Cardiac septum (tissue), 1 donor: ENCODE data around the gene C2orf42. TPM values are rescaled to one million over a fixed set of nuclear protein-coding genes. Genes with fewer than 3 reads are reported as not detected.
"Not testable (repeated sequence)": the region's sequence is repeated elsewhere in the genome, so short reads cannot be mapped to it uniquely, and the experiment has no call there.

Experiments used
- DNase-seq: peaks from one replicate; pipeline ENCODE4 v3.0.0-alpha.2; 2020; ENCODE audit warnings: low spot score
- intact Hi-C: fragments of 100-400 bp; cut with DNase I; formaldehyde crosslinking; loops from one replicate; pipeline ENCODE4 v1.14.0; 2022
- long read RNA-seq: library from polyadenylated mRNA; unstranded; transcript quantifications from one replicate; pipeline ENCODE4 v2.0.0, GENCODE V29; 2021
- total RNA-seq: library from RNA; stranded (reverse); fragmentation: NEBNext Ultra II Directional; extraction: Animal tissue kit (Norgen Biotek cat#: 25700); gene quantifications from one replicate; pipeline ENCODE4 v1.2.1, GENCODE V29; 2021
- donor health status: DM: no; HTN: no; CAD: no.

C2orf42 gene
- total RNA-seq = 12.3 TPM
- long read RNA-seq, partial matches to known transcripts = 0 of 6 reads
- long read RNA-seq, other reads (novel, unspliced or antisense) = 3 of 6 reads

- intact Hi-C loops = loop anchor here (2.0 to 5.0 kb wide), 4 partner anchors 48 to 278 kb away; partner anchors contain the start of genes PCBP1 and SNRPG
- DNase-seq = peak; percentile 96
Measured at GRCh38 chr2:70190418-70191243, at the start of gene C2orf42. Gene C2orf42 (minus strand): TSS chr2:70191019. CDS start chr2:70181985, 9,034 bp downstream.

GRCh38 chr2:70240599-70240998 is 49.8 kb upstream of the C2orf42 start:
- intact Hi-C loops = no loop called here
- DNase-seq = no peak

- DNase-seq = no peak
- intact Hi-C loops = no loop called here
Measured at GRCh38 chr2:70233926-70234325, 43.1 kb upstream of the C2orf42 start.

DNA sequence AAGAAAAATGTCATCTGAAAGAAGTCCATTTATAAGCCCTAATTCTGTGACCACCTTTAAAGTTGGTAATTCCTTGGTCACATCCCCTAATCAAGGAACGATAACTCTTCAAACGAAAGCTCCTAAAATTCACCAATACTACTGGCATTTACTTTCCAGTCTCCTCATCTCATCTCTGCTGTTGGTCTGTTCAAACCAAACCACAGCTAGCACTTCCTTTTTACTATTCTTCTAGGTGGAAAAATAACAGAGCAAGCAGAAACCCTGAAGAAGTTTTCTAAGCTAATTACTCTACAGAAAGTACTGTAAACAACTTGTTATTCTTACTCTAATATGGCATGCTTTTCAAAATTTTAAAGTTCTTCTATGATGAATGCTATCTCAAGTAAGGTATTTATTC is 36.0 kb upstream of the C2orf42 start:
- intact Hi-C loops = no loop called here
- DNase-seq = no peak

- intact Hi-C loops = not testable (repeated sequence)
Measured at GRCh38 chr2:70223305-70223704, 32.5 kb upstream of the C2orf42 start.

DNA sequence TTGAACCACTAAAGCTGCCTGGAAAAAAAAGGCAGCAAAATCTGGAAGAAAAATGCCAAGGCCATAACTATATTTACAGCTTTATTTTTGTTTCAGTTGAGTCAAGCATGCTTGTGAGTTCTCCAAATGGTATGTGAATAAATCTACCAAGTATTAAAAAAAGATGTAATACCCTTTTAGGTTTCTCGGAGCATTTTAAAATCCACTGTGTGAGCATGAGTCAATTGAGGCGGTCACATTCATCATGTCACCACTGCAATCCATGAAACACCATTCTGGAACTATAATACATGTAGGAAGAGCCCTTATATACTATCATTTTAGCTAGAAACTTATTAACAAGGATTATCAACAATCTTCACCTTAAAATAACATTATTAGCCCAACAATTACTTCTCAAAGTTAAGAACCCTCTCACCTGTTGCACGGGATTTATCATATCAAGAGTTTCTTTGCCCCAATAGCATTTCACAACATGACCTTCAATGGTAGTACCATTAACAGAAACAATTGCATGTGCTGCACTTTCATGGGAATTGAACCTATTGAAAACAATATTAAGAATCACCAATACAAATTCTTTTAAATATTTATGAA is 24.2 kb upstream of the C2orf42 start:
- intact Hi-C loops = no loop called here
- DNase-seq = no peak

More at GRCh38 chr2:70223305-70223704, 32.5 kb upstream of the C2orf42 start:
- not testable (repeated sequence) for DNase-seq

GRCh38 chr2:70214365-70214764 is 23.5 kb upstream of the C2orf42 start:
- intact Hi-C loops = no loop called here
- no peak for DNase-seq

- intact Hi-C loops = no loop called here
- DNase-seq = no peak
Measured at GRCh38 chr2:70212298-70212932, 21.6 kb upstream of the C2orf42 start.

DNA sequence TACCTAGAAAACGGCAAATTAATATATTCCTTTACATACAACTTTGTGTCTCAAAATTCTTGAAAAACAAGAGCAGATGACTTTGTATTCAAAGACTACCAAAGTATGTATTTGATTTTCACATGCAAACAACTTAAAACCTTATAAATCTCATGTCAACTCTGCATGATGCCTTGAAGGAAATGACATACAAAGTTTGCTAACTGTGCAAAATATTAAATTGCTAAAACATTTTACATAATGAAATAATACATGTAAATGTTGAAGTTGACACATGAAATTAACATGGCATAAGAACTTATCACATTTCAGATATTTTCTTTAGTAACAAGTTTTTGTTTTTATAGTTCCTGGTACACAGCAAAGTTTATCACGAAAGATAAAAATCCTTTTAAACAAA is 20.8 kb upstream of the C2orf42 start:
- intact Hi-C loops = no loop called here
- DNase-seq = no peak

DNA sequence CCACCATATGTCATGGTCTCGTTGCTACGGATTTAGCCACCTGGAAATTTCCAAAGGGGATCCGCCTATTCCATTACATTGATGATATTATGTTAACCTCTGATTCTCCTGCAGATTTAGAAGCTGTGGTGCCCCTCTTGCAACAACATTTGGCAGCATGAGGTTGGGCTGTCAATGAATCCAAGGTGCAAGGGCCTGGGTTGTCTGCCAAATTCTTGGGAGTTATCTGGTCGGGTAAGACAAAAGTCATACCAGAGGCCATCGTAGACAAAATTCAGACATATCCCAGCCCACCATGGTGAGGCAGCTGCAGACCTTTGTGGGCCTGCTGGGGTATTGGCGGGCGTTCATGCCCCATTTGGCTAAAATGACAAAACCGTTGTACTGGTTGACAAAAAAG is 13.6 kb upstream of the C2orf42 start:
- DNase-seq = no peak
- intact Hi-C loops = no loop called here

DNA sequence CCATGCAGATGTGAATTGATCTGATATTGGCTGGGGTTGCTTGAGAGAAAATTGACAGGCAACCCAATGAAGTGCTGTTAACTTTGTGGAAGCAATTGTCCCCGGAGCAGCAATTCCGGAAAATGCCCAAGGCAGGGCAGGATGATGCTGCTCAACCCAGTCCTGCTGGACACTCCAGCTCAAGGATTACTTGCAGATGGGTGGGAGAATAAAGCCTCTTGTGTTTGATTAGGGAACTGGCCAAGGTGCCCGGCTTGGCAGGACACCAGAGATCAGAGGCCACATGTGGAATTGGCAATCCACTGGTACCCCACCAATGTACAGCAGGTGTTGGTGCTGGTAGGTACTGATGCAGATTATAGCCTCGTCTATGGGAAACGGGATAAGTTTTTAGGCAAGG is 12.3 kb upstream of the C2orf42 start:
- intact Hi-C loops = no loop called here
- no peak for DNase-seq

DNA sequence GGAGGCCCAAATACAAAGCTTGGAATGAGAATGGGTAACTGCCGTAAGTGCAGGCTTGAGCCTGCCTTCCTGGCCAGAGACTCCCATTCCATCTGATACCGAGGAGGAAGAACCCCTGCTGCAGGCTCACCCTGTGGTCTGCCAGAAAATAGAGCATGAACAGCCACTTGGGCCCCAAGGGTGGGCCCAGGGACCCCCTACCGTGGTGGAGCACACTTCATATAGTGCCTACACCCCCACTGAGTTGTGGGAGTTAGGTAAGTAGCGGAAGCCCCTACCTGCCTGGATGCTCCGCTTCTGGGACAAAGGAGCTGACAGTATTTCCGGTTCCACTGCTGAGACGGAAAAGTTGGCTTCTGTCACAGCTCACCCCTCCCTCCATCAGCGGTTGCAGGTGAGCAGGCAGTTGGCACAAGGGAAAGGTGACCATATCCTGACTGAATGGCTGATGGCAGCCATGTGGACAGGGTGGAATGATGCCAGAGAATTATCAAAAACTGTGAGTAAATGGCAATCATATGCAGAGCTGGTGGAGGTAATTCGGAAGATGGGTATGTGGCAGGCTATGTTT is 11.5 kb upstream of the C2orf42 start:
- no peak for DNase-seq
- intact Hi-C loops = no loop called here

DNA sequence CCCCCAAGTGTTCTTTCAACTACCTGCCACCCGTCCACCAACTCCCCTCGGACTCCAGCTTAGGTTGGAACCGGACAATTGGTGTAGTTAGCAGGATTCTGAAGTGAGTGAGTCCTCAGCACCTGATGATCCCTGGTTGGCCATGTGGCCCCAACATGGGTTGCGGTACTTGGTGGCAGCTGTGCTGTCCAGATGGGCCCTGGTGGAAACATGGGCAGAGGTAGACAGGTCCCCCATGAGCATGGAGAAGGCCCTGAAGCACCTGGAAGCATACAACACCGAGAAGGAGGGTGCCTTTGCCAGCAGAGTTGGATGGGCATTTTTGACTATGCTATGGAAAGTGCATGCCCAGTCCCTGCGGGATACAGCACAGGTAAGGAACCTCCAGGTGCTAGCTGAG is 11.0 kb upstream of the C2orf42 start:
- no peak for DNase-seq
- intact Hi-C loops = no loop called here

DNA sequence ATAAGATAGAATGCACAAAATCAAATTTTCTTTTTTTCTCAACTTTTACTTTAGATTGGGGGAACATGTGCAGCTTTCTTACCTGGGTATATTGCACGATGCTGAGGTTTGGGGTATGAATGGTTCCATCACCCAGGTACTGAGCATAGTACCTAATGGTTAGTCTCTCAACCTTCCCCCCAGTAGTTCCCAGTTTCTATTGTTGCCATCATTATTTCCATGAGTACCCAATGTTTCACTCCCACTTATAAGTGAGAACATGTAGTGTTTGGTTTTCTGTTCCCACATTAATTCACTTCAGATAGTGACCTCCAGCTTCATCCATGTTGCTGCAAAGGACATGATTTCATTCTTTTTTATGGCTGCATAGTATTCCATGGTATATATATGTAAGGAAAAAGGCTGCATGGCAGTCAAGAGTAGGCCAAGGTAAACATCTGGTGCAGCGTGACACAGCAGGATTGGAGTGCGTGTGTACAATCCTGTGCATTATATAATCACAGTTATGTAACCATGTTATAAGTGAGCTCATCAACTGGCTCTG is 10.5 kb upstream of the C2orf42 start:
- intact Hi-C loops = no loop called here
- no peak for DNase-seq

DNA sequence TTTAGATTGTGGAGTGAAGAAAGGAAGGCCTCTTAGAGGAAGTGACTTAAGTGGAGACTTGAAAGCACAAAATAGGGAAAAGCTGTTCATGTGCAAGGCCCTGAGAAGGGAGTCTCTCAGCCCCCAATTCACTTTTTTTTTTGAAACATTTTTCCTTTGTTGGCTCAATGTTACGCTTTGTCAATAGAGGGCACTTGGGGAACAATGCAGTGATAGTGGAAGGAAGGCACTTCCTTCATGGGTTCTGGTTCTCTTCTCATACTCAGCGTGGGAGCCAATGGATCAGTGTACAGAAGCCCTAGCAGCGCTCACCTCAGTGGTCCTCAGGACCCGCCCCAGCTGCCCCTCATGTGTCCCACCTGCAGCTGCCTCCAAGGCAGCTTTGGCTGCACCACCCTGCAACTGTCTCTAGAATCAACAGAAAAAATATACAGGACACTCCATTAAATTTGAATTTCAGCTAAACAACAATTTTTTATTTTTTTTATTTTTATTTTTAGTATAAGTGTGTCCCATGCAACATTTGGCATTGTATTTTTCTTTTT is 8.6 kb upstream of the C2orf42 start:
- intact Hi-C loops = no loop called here
- no peak for DNase-seq

- DNase-seq = no peak
- intact Hi-C loops = loop anchor here (5.0 kb wide), 2 partner anchors 105 to 280 kb away; partner anchors contain the start of gene PCBP1
Measured at GRCh38 chr2:70192516-70192915, 1.7 kb upstream of the C2orf42 start.

- intact Hi-C loops = loop anchor here (2.0 to 5.0 kb wide), 4 partner anchors 48 to 279 kb away; partner anchors contain the start of genes PCBP1 and SNRPG
- no peak for DNase-seq
Measured at GRCh38 chr2:70191244-70191735, 471 bp upstream of the C2orf42 start.

DNA sequence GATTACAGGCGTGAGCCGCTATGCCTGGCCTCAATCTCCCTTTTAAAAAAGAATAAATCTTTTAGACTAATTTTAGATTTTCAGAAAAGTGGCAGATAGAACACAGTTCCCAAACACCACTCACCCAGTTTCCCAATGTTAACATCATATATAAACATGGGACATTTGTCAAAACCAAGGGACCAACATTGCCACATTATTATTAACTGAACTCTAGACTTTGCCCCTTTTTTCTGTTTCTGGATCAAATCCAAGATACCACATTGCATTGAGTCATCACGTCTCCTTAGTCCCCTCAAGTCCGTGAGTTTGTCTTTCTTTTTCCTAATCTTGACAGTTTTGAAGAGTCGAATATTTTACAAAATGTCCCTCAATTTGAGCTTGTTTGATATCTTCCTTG is 2.4 kb downstream of the C2orf42 start:
- no peak for DNase-seq
- intact Hi-C loops = no loop called here

GRCh38 chr2:70187170-70187569 is 3.6 kb downstream of the C2orf42 start:
- intact Hi-C loops, DNase-seq: not testable (repeated sequence)
